HUDEP-2 (cell line): Measurements from ENCODE around the gene AGAP1.

ENCODE experiments used
- DNase-seq, 76 experiments: peaks; one replicate each; lab custom pipeline; 2025; ENCODE audit not compliant: unreplicated experiment in 76 of 76; lab: John Stamatoyannopoulos, UW

AGAP1 gene

DNA sequence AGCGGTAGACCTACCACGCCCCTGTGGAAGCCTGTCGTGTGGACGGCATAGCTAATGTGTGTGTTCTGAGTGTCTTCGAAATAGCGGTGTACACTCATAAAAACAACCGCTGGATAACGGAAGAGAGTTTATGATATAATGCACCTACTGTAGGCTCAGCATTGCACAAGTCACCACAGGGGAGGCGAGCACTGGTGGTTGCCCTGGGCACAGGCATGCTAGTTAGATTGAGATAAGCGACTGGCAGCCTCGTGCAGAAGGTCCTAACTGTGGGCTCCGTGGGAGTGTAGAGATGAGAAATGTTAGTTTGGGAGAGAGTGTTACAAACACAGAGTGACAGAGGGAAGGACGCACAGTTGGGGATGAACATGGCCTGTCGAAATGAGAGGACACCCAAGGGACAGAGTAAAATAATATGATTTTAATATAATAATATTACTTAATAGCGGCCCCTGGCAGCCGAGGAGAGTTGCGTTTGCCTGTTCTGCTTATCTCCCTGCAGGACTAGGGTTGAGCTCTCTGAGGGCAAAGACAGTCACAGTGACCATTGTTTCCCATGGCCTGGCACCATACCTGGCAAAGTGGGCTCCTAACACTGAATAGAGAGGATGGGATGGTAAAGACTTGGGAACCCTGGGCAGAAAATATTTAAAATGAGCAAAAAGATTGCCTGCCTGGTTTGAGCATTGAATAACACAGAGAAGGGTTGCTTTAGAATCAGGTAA lies 470.2 kb downstream of the AGAP1 start:
- DNase-seq, result peak in 4 of 76 experiments; percentile 1 to 8 (median 3)

DNA sequence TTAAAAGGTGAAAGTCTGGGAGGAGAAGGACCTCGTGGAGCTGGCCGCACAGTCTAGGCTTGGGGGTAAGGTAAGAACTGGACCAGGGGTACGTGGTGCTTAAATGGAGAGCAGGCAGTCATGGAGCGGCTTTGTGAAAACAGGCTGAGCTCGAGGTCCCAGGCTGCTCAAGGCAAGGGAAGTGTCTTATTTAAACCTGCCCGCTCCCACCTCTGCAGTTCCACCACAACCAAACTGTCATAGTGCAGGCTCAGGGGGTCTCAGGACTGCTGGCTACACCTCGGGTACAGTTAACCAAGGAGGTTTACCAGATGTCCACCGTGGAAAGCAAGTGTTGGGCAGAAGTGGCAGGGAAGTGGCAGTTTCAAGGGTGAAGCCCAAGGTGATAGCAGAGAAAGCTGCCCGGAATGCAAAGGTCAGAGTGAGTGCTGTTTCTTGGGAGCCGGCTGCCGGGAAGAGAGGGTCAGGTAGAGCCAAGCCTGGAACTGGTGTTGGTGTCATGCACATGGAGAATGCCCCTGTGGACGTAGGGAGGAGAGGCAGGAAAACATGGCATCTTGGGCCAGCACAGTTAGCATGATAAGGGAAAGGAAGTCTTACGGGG lies 471.0 kb downstream of the AGAP1 start:
- DNase-seq, result no peak

DNA sequence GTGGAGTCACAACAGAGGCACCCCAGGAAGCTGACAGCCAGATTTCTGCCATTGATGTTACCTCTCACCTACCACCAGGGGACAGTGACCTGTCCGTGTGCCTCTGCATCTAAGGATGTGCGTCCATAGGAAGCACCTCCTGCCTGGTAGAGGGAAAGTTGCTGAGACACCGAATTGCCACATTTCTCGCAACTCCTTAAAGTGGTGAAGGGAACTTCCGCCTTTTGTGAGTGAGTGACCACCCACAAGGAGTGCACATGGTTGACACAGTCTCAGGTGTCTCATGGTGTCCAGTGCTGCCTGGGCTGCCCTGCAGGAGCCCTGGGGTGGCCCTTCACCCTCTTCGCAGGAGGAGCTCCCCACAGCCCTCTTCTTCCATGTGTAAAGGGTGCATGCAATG lies 472.6 kb downstream of the AGAP1 start:
- DNase-seq, result no peak

DNA sequence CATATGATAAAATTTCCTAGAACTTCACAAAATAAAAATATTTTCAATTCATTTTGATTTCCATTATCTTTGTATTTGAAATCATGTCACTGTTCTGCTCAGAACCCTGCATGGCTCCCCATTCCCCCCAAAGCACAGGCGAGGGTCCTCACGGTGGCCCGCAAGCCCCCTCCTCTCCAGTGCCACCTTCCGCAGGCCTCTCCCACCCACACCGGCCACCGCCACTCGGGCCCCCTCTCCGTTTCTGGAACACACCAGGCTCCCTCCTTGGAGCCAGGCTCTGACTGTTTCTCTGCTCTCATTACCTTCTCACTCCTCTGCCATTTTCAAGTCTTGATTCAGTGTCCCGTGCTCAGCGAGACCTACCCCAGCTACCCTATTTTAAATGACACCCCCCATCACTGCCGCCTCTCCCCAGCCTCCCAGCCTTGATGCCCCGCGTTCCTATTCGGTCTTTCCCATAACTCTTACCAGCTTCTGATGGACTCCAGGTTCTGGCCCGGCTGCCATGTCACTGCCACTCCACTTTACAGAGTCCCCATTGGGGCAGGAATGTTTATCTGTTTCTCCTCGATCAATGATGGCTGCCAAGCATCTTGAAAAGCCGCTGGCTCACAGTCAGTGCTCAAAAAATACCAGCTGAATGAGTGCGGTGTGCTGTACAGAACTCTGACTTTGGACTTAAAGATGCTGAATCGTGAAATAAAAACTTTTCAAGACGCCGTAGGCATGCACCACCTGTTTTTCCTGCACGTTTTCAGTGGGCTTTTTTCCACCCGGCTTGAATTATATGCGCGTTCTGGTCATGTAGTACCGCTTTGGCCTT lies 473.3 kb downstream of the AGAP1 start:
- no peak for DNase-seq

DNA sequence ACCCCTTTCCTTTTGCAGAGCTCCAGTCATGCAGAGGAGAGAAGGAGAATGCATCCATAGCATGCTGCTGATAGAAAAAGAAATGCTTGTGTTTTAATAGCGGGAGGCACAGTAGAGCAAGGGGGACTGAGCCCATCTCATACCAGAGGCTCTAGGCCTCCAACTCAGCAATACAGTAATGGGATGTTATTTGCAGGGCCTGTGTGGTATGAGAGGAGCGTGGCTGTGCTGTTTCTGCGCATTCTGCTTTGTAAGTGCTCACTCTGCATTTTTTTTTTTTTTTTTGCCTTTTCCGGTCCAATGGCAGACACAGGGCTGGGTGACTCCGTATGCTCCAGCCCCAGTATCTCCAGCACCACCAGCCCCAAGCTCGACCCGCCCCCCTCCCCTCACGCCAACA lies 474.3 kb downstream of the AGAP1 start:
- DNase-seq, result no peak

DNA sequence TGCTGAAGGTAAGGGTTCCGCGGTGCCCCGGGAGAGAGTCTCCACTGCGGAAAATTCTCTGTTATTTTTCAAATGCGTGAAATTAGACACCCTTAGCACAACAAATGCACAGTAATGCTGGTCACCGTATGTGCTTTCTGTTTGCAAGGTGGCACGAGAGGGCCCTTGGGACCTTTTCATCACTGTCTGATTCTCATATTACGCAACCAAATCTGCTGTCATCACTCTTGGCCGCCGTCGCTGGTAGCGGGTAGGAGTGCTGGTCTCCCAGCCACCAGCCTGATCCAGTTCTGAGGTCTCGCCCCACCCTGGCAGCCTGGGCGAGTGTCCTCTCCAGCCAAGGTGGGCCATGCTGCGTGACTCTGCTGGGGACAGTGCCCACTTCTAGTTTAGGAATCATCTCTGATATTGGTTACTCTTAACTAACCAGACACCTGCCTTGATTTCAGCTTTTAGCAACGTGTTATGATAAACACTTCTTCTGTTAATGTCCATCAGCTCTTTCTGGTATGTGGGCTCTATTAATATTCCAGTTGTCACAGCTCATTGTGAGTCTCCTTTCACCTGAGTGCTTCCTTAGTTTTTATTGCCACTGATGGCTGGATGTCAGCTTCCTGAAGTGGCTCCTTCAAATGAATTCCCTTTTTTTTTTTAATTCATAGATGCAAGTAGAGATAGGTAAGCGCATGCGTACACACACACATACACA lies 474.9 kb downstream of the AGAP1 start:
- no peak for DNase-seq

DNA sequence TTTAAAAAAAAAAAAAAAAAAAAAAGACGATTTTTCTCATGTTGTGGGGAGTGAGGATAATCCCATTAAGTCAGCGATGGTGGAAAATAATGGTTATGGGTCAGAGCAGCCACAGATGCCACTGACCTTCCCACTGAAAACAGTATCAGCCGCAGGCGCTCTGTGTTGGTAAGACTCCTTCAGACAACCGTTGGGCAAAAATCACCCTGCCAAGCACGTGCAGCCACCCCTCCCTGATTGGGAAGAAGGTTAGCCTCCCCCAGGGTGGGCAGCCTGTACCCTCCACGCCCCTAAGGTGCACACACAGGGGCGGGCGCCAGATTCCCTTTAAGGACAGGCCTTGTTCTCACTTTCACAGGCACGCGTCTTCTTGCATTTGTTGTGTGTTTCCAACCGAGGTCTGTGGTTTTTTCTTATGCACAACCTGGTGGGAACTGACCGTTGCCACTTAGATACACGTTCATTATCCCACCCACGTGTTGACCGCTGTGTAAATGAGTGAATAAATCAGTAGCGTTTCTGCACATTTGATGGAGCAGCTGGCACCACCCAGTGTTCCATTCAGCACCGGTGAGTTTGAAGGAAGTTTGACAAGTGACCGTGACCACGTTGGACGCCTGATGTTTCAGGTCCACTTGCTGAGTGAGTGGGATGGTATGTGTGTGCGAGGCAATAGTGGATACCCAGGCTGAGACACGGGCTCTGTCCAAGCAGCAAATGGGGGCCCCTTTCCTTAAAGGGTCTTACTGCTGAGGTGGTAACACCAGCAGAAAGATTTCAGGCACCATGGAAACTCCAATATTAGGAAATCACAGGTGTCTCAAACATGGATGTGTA lies 476.6 kb downstream of the AGAP1 start:
- DNase-seq, result no peak

DNA sequence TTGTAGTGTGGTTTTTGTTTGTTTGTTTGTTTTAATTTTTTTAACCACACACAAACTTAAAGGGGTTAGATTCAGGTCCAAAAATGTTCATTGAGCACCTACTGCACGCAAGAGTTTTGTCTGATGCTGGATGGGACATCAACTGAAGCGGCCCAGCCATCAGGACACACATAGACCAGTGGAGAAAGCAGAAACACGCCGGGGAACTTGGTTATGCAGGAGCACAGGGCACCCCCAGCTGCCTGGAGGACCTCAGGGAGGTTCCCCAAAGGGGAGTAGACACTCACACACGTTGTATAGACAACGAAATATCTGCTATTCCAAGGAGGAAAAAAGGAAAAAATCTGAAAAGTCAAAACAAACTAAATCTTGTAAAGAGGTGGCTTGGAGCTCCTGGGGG lies 482.7 kb downstream of the AGAP1 start:
- DNase-seq, result no peak

DNA sequence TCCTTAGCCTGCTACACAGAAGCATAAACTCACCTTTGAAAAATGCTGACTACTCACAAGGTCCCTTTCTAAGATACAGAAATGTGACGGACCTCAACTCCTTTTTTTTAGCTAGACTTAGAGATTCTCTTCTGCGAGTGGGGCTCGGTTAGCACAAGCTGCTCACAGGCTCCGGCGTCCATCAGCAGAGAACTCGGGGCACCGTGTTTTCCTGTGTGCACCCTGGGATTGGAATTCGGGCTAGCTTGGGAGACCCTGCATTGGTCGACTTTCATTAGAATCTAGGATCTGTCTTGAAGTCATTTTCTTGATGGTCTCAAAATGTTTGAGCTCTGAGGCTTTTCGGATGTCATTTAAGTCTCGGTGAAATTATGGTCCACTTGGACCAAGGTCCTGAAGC lies 483.1 kb downstream of the AGAP1 start:
- no peak for DNase-seq

DNA sequence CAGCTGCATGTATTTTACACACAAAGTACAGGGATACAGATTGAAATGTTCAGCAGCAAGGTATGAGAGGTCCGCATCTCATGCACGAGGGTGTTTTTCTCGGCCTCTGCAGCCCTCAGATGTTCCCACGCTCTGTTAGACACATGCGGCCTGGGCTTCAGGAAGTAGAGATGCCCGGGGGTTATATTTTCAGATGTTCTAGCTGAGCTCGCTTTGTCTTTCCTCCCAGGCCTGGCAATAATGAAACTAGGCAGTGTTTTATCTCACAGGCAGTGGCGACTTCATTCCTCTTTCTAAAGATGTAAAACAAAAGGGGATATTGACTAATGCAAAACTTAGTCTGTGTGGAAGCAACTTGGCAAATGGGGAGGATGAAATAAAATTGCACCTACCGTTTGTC lies 483.6 kb downstream of the AGAP1 start:
- DNase-seq, result no peak

DNA sequence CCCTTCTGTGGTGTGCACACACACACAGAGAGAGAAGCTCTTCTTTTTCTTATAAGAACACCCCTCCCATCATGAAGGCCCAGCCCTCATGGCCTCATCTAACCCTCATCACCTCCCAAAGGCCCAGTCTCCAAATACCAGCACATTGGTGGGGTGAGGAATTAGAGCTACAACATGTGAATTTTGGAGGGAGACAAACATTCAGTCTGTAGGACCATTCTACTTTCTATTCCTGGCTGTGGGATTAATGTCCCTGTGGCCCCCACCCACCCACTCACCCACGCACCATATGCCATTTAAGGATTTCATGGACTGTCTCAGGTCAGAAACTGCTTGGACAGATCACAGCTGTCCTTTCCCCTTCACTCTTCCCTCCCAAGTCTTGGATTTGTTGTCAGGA lies 484.2 kb downstream of the AGAP1 start:
- no peak for DNase-seq

DNA sequence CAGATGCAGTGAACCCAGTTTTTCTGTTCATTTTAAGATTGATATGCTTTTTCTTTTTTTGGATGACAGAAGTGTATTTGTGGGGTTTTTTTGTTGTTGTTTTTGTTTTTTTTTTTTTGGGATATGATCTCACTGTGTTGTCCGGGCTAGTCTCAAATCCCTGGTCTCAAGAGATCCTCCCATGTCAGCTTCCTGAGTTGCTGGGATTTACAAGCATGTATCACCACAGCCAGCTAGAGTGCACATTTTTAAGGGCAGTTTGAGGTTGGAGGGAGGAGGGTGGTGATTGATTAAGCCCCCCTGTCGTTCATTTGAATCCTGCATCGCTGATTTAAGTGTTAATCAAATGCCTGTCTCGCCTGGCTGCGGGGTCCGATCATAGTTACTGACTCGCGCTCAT lies 485.2 kb downstream of the AGAP1 start:
- no peak for DNase-seq

DNA sequence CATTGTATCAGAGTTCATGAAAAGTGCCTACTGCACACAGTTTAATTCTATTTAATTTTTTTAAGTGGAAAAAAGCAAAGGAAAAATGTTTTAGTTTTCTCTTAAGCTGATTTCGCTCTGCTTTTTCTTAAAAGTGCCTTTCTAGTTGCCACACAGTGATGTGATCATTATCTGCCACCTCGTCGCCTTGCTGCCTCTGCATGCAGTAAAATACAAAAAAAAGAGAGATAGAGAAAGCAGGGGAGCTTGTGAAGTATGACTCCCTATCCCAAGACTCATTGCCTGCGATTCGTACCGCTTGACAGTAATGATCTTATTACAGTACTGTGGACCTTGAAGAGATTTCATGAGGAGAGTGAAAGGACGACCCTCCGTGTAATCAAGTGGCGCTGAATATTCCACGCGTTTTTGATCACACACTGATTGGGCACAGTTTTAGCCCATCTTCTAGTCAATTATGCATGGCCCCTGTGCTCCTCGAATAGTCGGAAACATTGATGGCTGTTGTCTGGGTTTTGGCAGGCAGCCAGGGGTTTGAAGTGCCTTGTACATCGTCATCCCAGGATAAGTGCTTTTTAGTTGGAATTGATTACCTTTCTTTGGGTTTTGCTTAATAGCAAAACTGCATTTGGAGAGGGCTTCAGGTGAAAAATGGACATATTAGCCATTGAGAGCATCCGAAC lies 486.1 kb downstream of the AGAP1 start:
- DNase-seq, result no peak

DNA sequence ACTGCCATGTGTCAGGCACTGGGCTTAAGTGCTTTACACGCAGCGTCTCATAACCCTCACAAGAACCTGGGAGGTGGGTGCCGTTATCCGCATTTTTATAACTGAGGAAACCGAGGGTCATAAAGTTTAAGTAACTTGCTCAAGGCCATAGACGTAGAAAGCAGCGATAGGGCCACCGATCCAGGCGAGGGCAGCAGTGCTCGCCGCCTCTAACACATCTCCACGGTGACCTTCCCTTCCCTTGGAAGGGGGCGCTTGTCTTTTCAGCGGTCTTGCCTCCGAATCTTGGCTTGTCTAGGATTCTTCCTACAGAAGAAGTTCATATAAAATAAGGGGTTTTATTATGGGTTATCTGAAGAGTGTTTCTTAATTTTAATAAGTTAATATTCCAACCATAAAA lies 487.8 kb downstream of the AGAP1 start:
- no peak for DNase-seq

DNA sequence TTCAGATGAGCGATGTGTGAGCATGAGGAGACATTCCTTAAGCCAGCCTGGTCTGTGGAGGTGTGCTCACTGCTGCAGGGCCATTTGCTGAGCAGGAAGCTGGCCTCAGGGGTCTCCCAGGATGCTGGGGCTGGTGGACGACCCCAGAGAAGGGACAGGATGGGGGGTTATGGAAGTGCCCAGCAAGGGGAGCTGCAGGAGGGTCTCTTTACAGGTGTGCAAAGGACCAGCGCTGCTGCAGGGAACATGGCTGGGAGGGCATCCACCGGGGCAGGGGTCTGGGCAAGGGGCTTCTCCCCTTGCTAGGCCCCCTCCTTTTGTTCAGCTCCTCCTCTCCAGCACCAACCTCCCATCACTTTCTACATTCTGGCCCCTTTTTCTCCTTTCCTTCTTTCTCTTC lies 489.2 kb downstream of the AGAP1 start:
- no peak for DNase-seq

DNA sequence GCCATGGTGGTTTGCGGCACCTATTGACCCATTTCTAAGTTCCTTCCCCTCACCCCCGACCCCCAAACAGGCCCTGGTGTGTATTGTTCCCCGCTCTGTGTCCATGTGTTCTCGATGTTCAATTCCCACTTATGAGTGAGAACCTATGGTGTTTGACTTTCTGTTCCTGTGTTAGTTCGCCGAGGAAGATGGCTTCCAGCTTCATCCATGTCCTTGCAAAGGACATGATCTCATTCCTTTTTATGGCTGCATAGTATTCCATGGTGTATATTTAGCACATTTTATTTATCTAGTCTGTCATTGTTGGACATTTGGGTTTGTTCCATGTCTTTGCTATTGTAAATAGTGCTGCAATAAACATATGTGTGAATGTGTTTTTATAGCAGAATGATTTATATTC lies 490.7 kb downstream of the AGAP1 start:
- no peak for DNase-seq

DNA sequence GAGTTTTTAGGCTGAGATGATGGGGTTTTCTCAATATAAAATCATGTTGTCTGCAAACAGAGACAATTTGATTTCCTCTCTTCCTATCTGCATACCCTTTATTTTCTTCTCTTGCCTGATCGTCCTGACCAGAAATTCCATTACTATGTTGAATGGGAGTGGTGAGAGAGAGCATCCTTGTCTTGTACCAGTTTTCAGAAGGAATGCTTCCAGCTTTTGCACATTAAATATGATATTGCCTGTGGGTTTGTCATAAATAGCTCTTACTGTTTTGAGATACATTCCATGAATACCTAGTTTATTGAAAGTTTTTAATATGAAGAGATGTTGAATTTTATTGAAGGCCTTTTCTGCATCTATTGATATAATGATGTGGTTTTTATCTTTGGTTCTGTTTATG lies 492.5 kb downstream of the AGAP1 start:
- no peak for DNase-seq

DNA sequence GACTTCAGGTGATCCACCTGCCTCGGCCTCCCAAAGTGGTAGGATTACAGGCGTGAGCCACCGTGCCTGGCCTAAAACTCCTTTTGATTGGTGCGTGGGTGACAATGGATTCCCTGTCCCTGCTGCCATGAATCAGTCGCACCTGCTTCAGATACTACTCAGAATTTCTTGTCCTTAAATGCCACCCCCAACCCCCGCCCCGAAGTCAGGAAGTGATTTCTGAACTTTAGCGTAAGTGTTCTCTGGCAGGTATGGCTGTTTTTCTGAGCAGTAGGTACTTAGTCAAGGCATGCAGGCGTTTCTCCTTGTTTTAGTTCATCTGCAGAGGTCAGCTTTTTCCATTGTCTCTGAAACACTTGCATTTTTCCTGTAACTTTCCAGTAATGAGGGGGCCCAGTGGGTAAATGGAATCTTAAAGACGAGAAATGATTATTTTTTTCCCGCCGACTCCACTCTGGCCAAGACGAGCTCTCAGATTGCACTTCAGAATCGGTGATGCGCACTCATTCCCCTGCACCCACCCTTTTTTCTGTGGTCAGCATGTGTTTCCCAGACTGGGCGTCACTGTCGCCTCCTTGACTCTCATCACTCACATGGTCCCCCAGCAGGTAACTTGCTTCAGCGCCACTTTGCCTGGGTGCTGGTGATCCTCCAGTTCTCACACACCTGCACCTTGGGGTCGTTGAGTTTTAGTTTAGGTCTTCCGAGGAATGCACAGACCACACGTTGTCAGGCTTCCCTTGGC lies 494.6 kb downstream of the AGAP1 start:
- no peak for DNase-seq

DNA sequence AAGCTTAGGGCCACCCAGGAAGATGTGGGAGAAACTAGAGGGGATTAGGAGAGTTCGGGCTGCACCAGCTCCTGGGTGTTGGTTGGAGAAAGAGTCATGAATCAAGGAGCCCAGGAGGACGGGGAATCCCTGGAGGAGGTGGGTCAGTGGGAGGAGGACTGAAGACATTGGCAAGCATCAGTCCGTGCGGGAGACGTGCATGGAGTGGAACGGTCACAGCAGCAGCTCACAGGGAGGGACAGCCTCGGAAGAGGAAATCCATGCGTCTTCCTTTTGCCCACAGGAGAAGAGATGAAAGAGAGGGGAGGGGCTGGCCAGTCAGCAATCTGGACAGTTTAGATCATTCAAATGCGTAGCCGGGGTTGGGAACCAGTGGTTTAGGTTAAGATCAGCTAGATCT lies 495.7 kb downstream of the AGAP1 start:
- DNase-seq, result no peak
